ENCODE results near the gene OXER1.

Gene OXER1

DNA sequence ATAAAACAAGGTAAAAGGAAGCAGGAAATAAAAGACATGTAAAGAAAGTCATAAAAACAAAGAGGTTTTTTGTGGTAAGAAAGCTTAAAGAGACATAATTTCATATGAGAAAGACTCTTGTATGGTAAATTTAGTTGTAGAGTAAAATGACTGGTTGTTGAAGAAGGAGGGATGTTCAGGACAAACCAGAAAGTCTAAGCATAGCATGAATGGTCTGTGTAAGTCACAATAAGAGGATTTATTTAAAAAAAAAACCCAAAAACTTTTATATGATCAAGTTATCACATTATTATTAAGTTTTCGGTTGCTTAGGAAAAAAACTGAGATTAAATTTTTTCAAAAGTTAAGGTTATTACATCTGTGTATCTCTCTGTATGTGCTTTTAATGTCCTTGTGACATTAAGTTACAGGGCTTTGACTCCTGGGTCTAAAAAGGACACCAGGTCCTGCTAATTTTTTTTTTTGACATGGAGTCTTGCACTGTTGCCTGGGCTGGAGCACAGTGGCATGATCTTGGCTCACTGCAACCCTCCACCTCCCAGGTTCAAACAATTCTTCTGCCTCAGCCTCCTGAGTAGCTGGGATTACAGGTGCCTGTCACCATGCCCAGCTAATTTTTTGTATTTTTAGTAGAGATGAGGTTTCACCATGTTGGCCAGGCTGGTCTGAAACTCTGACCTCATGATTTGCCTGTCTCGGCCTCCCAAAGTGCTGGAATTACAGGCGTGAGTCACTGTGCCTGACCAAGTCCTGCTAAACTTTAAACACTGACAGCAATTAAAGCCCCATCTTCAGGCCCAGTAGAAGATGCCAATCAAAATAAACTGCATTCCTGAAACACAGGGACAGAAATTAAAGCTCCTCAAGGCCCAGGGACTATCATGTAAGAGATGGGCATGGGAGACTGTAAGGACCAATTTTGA, 14.2 kb upstream of the OXER1 start:
- TF ChIP-seq, protein P1, sequence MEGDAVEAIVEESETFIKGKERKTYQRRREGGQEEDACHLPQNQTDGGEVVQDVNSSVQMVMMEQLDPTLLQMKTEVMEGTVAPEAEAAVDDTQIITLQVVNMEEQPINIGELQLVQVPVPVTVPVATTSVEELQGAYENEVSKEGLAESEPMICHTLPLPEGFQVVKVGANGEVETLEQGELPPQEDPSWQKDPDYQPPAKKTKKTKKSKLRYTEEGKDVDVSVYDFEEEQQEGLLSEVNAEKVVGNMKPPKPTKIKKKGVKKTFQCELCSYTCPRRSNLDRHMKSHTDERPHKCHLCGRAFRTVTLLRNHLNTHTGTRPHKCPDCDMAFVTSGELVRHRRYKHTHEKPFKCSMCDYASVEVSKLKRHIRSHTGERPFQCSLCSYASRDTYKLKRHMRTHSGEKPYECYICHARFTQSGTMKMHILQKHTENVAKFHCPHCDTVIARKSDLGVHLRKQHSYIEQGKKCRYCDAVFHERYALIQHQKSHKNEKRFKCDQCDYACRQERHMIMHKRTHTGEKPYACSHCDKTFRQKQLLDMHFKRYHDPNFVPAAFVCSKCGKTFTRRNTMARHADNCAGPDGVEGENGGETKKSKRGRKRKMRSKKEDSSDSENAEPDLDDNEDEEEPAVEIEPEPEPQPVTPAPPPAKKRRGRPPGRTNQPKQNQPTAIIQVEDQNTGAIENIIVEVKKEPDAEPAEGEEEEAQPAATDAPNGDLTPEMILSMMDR (conservative IDR thresholded peaks at IDR 0.05) = no peak
- TF ChIP-seq ZFX (IDR thresholded peaks at IDR 0.05) = no peak
- H3K27ac ChIP-seq = no peak overlapping the region

DNA sequence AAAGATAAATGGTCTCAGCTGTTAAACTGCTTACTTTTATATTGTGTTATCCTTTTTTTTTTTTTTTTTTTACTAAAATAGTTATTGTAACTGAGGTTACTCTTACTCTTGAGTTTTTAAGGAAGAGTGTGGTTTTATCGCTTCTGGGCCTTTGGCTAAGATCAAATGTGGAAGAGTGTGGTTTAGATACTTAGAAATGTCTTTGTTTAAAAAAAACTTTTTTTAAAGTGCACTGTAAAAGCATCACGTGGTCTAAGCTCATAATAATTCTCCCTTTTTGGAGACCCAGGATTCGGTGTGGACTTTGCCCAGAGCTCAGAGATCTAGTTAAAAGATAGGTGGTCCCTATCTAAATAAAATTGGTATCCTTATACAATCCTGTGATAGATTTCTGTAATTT, 11.9 kb upstream of the OXER1 start:
- TF ChIP-seq, protein P1 (conservative IDR thresholded peaks at IDR 0.05) = no peak
- no peak for TF ChIP-seq ZFX (IDR thresholded peaks at IDR 0.05)
- no peak overlapping the region for H3K27ac ChIP-seq

DNA sequence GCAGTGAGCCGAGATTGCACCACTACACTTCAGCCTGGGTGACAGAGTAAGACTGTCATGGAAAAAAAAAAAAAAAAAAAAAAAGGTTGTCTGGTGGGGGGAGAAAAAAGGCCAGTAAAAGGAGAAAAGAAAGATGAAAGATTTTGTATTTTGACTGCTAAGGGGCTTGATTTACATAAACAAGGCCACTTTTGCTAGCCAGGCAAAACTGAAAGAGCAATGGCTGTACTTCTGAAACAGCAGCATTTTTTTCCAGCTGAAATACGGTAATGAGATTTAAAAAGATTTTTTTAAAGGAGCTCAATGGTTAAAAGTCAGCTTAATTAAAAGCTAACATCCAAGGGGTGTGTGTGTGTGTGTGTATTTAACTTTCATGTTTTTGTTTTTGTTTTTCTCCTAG, 11.3 kb upstream of the OXER1 start:
- no peak overlapping the region for H3K27ac ChIP-seq
- TF ChIP-seq ZFX (IDR thresholded peaks at IDR 0.05) = no peak
- TF ChIP-seq, protein P1 (conservative IDR thresholded peaks at IDR 0.05) = no peak

DNA sequence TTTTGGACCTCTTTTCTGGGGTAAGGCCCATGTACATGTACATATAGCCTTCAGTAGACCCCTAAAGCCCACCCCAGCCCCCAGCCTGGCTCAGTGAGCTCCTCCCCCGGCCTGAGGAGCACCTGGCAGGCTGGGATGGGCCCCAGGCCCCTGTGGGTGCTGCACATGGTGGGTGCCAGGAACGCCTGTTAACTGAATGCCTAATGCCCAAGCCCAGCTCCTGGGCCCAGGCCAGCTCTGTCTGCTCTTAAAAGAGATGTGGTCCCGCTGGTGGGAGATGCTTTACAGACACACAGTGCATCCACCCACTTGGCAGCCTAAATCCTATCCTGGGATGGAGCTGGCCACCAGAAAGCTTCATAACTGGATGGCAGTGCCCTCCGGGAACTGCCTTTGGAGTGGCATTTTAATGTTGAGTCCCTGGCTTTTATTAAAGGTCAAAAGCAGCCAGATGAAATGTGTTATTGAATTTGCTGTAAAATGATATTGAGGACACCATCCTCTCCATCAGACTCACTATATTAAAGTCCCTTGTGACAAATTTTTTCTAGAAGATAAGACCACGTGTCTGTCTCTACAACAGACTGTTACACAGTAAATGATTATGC, 7.7 kb upstream of the OXER1 start:
- no peak for TF ChIP-seq ZFX (IDR thresholded peaks at IDR 0.05)
- TF ChIP-seq, protein P1 (conservative IDR thresholded peaks at IDR 0.05) = no peak
- H3K27ac ChIP-seq = no peak overlapping the region

DNA sequence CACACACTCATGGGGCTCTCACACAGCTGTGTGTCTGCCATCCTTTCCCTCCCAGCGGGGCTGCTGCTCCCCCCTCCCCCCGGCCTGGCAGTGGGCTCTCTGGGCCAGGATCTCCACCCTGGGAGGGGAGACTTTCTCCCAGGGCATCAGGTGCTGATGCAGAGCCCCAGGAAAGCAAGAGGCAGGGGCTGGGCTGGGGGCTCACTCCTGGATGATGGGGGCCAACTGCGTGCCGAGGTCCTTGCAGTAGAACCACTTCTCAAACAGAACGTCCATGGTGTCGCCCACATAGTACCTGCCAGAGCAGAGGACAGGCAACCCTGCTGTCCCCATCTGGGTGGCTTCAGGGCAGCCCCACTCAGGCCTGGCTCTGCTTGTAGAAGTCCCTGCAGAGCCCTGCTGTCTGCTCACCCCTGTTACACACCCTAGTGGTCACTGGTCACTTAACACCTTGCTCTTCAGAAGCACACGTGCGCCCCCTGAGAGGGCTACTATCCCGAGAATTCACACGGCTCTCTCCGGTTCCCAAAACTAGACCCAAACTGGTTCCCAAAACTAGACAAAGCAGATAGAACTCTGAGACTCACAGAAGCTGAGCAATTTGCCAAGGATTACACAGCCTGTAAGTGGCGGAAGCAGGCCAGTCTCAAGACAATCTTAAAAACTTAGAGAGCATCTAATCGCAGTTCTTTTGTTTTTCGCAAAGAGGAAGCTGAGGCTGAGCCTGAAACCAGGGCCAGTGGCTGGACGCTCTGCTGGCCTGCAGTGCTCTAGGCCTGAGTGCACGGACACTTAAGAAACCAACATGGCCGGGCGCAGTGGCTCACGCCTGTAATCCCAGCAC, 6.6 kb upstream of the OXER1 start:
- no peak for TF ChIP-seq ZFX (IDR thresholded peaks at IDR 0.05)
- TF ChIP-seq, protein P1 (conservative IDR thresholded peaks at IDR 0.05) = no peak; the same call in 1 of the 2 replicates
- H3K27ac ChIP-seq = no peak overlapping the region

DNA sequence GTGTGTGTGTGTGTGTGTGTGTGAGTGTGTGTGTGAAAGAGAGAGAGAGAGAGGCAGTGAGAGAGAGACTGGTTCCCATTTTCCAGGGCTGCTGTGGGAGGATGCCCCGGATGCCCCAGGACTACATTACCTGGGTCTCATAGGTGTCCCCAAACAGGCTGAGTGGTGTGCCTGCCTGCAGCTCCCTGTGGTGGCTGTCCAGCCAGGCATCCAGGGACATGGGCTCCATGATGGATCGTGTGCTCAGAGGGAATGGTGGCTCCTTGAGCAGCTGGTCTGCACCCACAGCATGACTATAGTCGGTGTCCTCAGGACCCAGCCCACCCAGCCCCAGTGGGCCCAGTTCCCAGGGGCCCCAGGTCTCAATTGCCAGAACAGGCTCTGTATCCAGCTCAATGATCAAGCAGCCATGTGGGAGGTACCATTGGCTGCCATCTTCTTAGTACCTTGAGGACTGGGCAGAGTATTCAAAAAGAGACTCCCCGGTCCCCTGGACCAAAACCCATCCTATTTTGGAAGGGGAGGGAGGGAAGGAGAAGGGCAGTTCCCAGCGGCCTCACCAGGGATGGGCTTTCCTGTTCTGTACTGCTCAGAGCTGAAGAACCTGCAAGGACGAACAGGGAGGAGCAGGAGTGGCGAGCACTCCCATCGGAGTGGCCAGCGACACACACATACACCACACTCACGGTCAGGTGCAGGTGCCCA, 5.8 kb upstream of the OXER1 start:
- TF ChIP-seq, protein P1 (conservative IDR thresholded peaks at IDR 0.05) = no peak
- no peak for TF ChIP-seq ZFX (IDR thresholded peaks at IDR 0.05)
- H3K27ac ChIP-seq = no peak overlapping the region

All from C4-2B (cell line).